Measurements from ENCODE around the gene MEIS2.

MEIS2 gene

DNA sequence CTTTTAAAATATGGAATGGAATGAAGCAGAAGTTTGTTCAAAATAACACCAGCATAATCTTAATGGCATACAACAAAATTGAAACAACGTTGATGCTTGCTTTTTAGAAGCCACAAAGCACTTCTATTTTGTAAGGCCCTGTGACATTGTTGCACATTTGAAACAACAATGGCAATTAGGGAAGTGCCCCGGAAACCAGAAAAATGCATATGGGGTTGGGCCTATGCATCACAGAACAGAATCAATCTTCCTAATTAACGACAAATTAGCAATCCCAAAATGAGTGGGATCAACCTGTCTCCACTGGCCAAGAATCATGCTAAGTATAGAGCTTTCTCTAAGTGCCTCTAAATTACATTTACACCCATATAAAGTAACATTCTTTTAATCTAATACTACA, 168.9 kb downstream of the MEIS2 start:
- FAIRE-seq, result no peak
- TF ChIP-seq POLR2A (IDR thresholded peaks at IDR 0.05; ENCODE audit: low read depth, low read length), result no peak
- no peak for TF ChIP-seq TAF1 (IDR thresholded peaks at IDR 0.05; ENCODE audit: borderline replicate concordance, low read depth, low read length)
- no peak for TF ChIP-seq POLR2AphosphoS5 (IDR thresholded peaks at IDR 0.05; ENCODE audit: low read depth, low read length)

GRCh38 chr15:36926427-36926825, 173.9 kb downstream of the MEIS2 start:
- TF ChIP-seq POLR2A (IDR thresholded peaks at IDR 0.05; ENCODE audit: low read depth, low read length) (no peak), POLR2AphosphoS5 (IDR thresholded peaks at IDR 0.05; ENCODE audit: low read depth, low read length) (no peak), TAF1 (IDR thresholded peaks at IDR 0.05; ENCODE audit: borderline replicate concordance, low read depth, low read length) (no peak)
- FAIRE-seq, result no peak
- no peak for DNase-seq (ENCODE audit: insufficient read length)

More for the DNA sequence above, 168.9 kb downstream of the MEIS2 start:
- no peak for DNase-seq (ENCODE audit: insufficient read length)

DNA sequence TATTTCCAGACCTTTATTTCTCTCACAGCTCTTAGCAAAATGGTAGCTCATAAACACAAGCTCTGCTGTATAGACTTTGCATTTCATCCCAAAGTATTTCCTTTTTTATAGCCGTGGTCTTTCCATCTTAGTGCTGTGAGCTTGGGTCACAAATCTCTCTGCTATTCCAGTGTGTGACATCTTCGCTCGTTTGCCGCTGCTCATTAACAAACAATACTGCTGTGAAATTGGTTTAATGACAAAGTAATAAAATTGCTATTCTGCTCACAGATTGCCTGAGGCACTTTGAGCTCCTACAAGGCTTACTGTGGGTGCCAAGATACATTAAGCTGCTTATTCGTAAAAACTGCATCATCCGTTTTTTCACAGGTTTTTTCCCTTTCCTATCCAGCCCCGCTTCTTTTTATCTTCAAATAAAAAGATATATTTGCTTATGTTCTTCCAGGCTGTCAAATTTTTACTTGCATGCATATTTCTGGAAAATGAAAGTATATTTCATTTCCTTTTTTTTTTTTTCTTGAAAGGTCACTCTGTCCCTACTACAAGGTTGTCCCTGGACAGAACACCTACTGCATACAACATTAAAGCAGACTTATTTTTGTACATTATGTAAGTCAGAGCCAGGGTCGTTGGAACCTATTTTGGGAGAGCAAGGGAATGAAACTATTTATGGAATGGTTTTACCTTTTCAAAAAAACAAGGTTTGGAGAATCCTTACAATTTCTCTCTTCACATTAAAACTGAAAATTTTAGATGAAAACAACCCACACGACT, 174.5 kb downstream of the MEIS2 start:
- no peak for DNase-seq (ENCODE audit: insufficient read length)
- peak; percentile 38 for FAIRE-seq
- no peak for TF ChIP-seq POLR2A (IDR thresholded peaks at IDR 0.05; ENCODE audit: low read depth, low read length)
- no peak for TF ChIP-seq POLR2AphosphoS5 (IDR thresholded peaks at IDR 0.05; ENCODE audit: low read depth, low read length)
- no peak for TF ChIP-seq TAF1 (IDR thresholded peaks at IDR 0.05; ENCODE audit: borderline replicate concordance, low read depth, low read length)

- no peak for DNase-seq (ENCODE audit: insufficient read length)
- FAIRE-seq, result no peak
- no peak for TF ChIP-seq TAF1 (IDR thresholded peaks at IDR 0.05; ENCODE audit: borderline replicate concordance, low read depth, low read length)
- no peak for TF ChIP-seq POLR2A (IDR thresholded peaks at IDR 0.05; ENCODE audit: low read depth, low read length)
- no peak for TF ChIP-seq POLR2AphosphoS5 (IDR thresholded peaks at IDR 0.05; ENCODE audit: low read depth, low read length)
Observed at GRCh38 chr15:36925049-36925448, 175.3 kb downstream of the MEIS2 start.

DNA sequence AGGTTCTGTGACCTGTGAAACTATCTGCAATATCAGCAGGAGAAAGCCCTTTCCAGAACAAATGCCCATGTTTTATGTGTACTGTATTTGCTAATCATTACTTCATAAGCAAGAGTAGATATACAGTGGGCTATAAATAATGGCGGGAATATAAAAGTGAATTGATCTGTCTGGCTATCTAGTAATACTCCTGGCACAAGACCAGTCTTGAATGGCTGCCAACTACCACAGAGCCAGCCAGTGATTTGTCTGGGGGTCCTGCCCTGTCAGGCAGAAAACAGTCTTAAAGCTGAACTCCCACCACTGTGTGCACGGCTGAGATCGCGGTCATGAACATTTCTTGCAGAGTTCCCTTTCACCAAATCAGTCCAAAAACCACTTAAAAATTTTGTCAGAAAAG, 176.3 kb downstream of the MEIS2 start:
- no peak for TF ChIP-seq TAF1 (IDR thresholded peaks at IDR 0.05; ENCODE audit: borderline replicate concordance, low read depth, low read length)
- no peak for TF ChIP-seq POLR2A (IDR thresholded peaks at IDR 0.05; ENCODE audit: low read depth, low read length)
- no peak for TF ChIP-seq POLR2AphosphoS5 (IDR thresholded peaks at IDR 0.05; ENCODE audit: low read depth, low read length)
- no peak for FAIRE-seq
- DNase-seq (ENCODE audit: insufficient read length), result no peak

DNA sequence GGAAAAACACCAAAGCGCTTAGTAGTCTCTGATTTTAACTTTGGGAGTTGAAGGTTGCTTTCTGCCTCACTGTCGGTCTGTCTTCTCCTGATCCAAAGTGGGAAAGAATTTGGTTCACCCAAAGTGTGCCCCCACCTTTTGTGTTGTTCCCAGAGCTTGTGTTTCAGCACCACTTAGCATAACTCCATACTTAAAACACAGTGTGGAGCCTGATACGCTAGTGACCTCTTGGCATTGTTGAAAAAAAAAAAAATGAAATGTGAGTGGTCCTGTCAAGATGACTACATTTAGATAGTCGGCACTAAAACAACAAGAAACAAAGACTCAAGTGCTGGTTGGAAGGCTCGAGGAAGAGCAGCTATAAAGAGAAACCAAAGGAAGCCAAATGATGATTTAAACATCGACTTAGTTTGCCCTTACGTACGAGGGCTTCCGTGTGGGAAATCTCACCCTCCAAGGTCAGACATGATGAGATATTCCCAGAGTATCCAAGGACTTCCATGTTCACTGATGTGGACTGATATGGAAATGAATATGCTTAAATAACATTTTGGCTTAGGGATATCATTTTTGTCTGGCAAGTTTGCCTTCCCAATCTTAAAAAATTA, 178.8 kb downstream of the MEIS2 start:
- FAIRE-seq, result no peak
- no peak for TF ChIP-seq TAF1 (IDR thresholded peaks at IDR 0.05; ENCODE audit: borderline replicate concordance, low read depth, low read length)
- TF ChIP-seq POLR2A (IDR thresholded peaks at IDR 0.05; ENCODE audit: low read depth, low read length), result no peak
- no peak for TF ChIP-seq POLR2AphosphoS5 (IDR thresholded peaks at IDR 0.05; ENCODE audit: low read depth, low read length)
- DNase-seq (ENCODE audit: insufficient read length), result no peak

DNA sequence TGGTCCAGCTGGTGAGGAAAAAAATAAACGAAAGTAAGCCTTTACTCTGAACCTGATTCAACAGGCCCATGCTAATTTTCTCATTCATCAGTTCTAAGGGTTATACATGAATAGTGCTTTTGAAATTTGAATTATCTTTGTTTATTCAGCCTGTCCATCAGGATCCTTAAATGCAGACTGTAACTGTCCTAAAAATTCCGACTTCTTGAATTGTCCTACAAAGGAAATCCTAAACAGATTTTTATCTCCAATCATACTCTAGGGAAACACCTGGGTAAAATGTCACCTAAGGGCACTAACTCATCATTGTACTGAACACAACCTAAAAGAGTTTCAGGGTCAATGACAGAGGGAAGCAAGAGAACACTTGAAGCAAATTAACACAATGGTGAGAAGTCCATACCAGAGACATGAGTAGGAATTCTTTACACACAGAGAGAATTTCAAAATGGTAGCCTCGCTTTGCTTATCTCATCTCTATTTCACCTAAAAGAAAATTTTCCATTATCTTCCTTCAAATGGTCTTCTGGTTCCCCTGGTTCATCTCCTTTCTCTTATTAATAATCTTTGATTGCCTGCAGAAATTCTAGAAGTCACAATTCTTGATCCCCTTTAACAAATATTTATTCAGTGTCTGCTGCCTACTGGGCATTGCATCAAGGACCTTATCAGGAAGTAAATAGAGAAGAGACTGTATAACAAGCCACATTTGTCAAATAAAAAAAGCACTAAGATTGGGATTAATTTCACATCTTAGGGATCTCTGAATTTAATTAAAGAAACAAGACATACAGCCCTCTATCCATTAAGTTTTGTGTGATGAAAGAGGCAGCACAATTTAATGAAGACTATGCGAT, 182.7 kb downstream of the MEIS2 start:
- DNase-seq (ENCODE audit: insufficient read length), result no peak
- no peak for FAIRE-seq
- TF ChIP-seq POLR2AphosphoS5 (IDR thresholded peaks at IDR 0.05; ENCODE audit: low read depth, low read length) (no peak), POLR2A (IDR thresholded peaks at IDR 0.05; ENCODE audit: low read depth, low read length) (no peak), TAF1 (IDR thresholded peaks at IDR 0.05; ENCODE audit: borderline replicate concordance, low read depth, low read length) (no peak)

- DNase-seq (ENCODE audit: insufficient read length) (no peak), FAIRE-seq (no peak)
- TF ChIP-seq POLR2AphosphoS5 (IDR thresholded peaks at IDR 0.05; ENCODE audit: low read depth, low read length) (no peak), TAF1 (IDR thresholded peaks at IDR 0.05; ENCODE audit: borderline replicate concordance, low read depth, low read length) (no peak), POLR2A (IDR thresholded peaks at IDR 0.05; ENCODE audit: low read depth, low read length) (no peak)
Observed at GRCh38 chr15:36914960-36915808, 185.2 kb downstream of the MEIS2 start.

DNA sequence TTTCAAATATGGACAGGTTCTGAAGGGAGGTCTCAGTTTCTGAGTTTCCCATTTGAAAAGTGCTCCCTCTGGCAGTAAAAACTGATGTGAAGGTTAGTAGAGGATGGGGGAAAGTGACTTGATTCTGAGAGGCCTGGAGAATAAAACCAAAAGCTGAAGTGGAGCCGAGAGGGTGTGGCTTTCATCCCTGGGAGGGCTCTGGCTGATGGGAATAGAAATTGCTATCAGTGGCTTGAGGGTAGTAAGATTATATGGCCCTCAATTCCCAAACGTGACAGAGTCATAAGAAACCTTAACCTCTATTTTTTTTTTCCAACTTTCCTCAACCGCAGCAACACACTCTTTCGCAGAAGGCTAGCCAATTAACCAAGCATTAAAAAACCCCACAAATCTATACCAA, 185.9 kb downstream of the MEIS2 start:
- DNase-seq (ENCODE audit: insufficient read length) (no peak), FAIRE-seq (no peak)
- TF ChIP-seq POLR2A (IDR thresholded peaks at IDR 0.05; ENCODE audit: low read depth, low read length) (no peak), POLR2AphosphoS5 (IDR thresholded peaks at IDR 0.05; ENCODE audit: low read depth, low read length) (no peak)

- DNase-seq (ENCODE audit: insufficient read length) (no peak), FAIRE-seq (no peak)
- TF ChIP-seq POLR2A (IDR thresholded peaks at IDR 0.05; ENCODE audit: low read depth, low read length) (no peak), POLR2AphosphoS5 (IDR thresholded peaks at IDR 0.05; ENCODE audit: low read depth, low read length) (no peak), TAF1 (IDR thresholded peaks at IDR 0.05; ENCODE audit: borderline replicate concordance, low read depth, low read length) (no peak)
Observed at GRCh38 chr15:36912311-36912712, 188.0 kb downstream of the MEIS2 start.

Measured in GM12892 (cell line).